ENCODE data around the gene CCDC142. TPM values are rescaled to one million over a fixed set of nuclear protein-coding genes. Genes with fewer than 3 reads are reported as not detected.
A peak's percentile ranks its signal among the peaks of the same experiment; 100 is the strongest.

The CCDC142 gene
- total RNA-seq, 1 experiment from 2014 or later = 14.0 TPM

GRCh38 chr2:74472086-74472944 is 10.5 kb downstream of the CCDC142 start, which contains the start of gene MRPL53 (continued):
- TF ChIP-seq FOXP4 (CRISPR knock-in tag; IDR thresholded peaks at IDR 0.05) = no peak
- peak; percentile 60; the same call in 1 of the 2 replicates for TF ChIP-seq FOXP1 (CRISPR knock-in tag; IDR thresholded peaks at IDR 0.05; ENCODE audit: borderline replicate concordance)
- TF ChIP-seq, protein P1, sequence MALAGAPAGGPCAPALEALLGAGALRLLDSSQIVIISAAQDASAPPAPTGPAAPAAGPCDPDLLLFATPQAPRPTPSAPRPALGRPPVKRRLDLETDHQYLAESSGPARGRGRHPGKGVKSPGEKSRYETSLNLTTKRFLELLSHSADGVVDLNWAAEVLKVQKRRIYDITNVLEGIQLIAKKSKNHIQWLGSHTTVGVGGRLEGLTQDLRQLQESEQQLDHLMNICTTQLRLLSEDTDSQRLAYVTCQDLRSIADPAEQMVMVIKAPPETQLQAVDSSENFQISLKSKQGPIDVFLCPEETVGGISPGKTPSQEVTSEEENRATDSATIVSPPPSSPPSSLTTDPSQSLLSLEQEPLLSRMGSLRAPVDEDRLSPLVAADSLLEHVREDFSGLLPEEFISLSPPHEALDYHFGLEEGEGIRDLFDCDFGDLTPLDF (CRISPR knock-in tag; IDR thresholded peaks at IDR 0.05) = peak; percentile 9; the same call in 1 of the 2 replicates
- TF ChIP-seq SMAD4 (CRISPR knock-in tag; IDR thresholded peaks at IDR 0.05) = no peak
- TF ChIP-seq AFF4 (CRISPR knock-in tag; IDR thresholded peaks at IDR 0.05; ENCODE audit: borderline replicate concordance) = 0 out of 2 replicates have a peak, but pooled peaks have one; percentile 64
- TF ChIP-seq, protein P2, sequence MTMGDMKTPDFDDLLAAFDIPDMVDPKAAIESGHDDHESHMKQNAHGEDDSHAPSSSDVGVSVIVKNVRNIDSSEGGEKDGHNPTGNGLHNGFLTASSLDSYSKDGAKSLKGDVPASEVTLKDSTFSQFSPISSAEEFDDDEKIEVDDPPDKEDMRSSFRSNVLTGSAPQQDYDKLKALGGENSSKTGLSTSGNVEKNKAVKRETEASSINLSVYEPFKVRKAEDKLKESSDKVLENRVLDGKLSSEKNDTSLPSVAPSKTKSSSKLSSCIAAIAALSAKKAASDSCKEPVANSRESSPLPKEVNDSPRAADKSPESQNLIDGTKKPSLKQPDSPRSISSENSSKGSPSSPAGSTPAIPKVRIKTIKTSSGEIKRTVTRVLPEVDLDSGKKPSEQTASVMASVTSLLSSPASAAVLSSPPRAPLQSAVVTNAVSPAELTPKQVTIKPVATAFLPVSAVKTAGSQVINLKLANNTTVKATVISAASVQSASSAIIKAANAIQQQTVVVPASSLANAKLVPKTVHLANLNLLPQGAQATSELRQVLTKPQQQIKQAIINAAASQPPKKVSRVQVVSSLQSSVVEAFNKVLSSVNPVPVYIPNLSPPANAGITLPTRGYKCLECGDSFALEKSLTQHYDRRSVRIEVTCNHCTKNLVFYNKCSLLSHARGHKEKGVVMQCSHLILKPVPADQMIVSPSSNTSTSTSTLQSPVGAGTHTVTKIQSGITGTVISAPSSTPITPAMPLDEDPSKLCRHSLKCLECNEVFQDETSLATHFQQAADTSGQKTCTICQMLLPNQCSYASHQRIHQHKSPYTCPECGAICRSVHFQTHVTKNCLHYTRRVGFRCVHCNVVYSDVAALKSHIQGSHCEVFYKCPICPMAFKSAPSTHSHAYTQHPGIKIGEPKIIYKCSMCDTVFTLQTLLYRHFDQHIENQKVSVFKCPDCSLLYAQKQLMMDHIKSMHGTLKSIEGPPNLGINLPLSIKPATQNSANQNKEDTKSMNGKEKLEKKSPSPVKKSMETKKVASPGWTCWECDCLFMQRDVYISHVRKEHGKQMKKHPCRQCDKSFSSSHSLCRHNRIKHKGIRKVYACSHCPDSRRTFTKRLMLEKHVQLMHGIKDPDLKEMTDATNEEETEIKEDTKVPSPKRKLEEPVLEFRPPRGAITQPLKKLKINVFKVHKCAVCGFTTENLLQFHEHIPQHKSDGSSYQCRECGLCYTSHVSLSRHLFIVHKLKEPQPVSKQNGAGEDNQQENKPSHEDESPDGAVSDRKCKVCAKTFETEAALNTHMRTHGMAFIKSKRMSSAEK (CRISPR knock-in tag; IDR thresholded peaks at IDR 0.05; ENCODE audit: borderline replicate concordance) = no peak
- TF ChIP-seq NFE2L1 (CRISPR knock-in tag; IDR thresholded peaks at IDR 0.05) = no peak
- TF ChIP-seq ATF6 (CRISPR knock-in tag; IDR thresholded peaks at IDR 0.05) = no peak
- no peak for TF ChIP-seq ZNF416 (CRISPR knock-in tag; IDR thresholded peaks at IDR 0.05)
- no peak for TF ChIP-seq RORB (CRISPR knock-in tag; IDR thresholded peaks at IDR 0.05)
- 0 out of 2 replicates have a peak, but pooled peaks have one; percentile 70 for TF ChIP-seq ZNF281 (CRISPR knock-in tag; IDR thresholded peaks at IDR 0.05)
- TF ChIP-seq ZNF423 (CRISPR knock-in tag; IDR thresholded peaks at IDR 0.05) = no peak
- peak; percentile 72; the same call in 1 of the 2 replicates for TF ChIP-seq ARID4B (CRISPR knock-in tag; IDR thresholded peaks at IDR 0.05; ENCODE audit: borderline replicate concordance)
- TF ChIP-seq PRRX2 (CRISPR knock-in tag; IDR thresholded peaks at IDR 0.05) = no peak
- no peak for TF ChIP-seq SOX15 (CRISPR knock-in tag; IDR thresholded peaks at IDR 0.05)
- no peak for TF ChIP-seq ZNF317 (CRISPR knock-in tag; IDR thresholded peaks at IDR 0.05; ENCODE audit: borderline replicate concordance, low read depth)
